OCI-LY7 (cell line): Measurements from ENCODE around the gene PRDM12. TPM values are rescaled to one million over a fixed set of nuclear protein-coding genes. Genes with fewer than 3 reads are reported as not detected.
"Not testable (repeated sequence)": the region's sequence is repeated elsewhere in the genome, so short reads cannot be mapped to it uniquely, and the experiment has no call there.

Experiments
- BruUV-seq: library from RNA; stranded (reverse); fragments of 400-500 nt; replicated peaks from 2 replicates; lab custom pipeline; 2021; lab: Mats Ljungman, UMichigan
- CTCF ChIA-PET: fragments of 300-600 bp; sonication (Branson Sonifier 250); formaldehyde crosslinking; loops from one replicate; lab custom pipeline; 2022; ENCODE audit warnings: antibody characterized with exemption; ENCODE audit not compliant: unreplicated experiment; lab: Charles Lee
- POLR2A ChIA-PET: fragments of 300-600 bp; sonication (Branson Sonifier 250); formaldehyde crosslinking; loops from one replicate; lab custom pipeline; 2022; ENCODE audit warnings: antibody characterized with exemption; lab: Charles Lee
- DNase-seq: peaks from one replicate; pipeline ENCODE4 v3.0.0-alpha.2; 2015; ENCODE audit warnings: low spot score
- H2AFZ ChIP-seq: fragments of 200-600 bp; sonication (generic), shearing (Covaris generic); 2 replicates; pipeline ENCODE4 v1.6.1; 2014; ENCODE audit warnings: mild to moderate bottlenecking, antibody characterized with exemption, low read length, moderate library complexity
- H3K27ac ChIP-seq: fragments of 200-600 bp; sonication (generic); 2 replicates; pipeline ENCODE4 v1.5.1; 2014; ENCODE audit warnings: mixed run types, low read depth, mild to moderate bottlenecking, moderate library complexity, low read length, inconsistent platforms; ENCODE audit not compliant: poor library complexity, severe bottlenecking
- H3K36me3 ChIP-seq: fragments of 200-600 bp; sonication (generic); 2 replicates; pipeline ENCODE4 v1.6.1; 2014; ENCODE audit warnings: mild to moderate bottlenecking, antibody characterized with exemption, low read length, moderate library complexity, mixed read lengths; ENCODE audit not compliant: insufficient read depth
- H3K4me1 ChIP-seq: fragments of 200-600 bp; sonication (generic); 2 replicates; pipeline ENCODE4 v1.5.1; 2014; ENCODE audit warnings: mild to moderate bottlenecking, low read length; ENCODE audit not compliant: insufficient read depth, poor library complexity, severe bottlenecking
- H3K4me2 ChIP-seq: fragments of 200-600 bp; sonication (generic); 2 replicates; pipeline ENCODE4 v1.6.1; 2014; ENCODE audit warnings: mild to moderate bottlenecking, low read length
- H3K4me3 ChIP-seq: fragments of 200-600 bp; sonication (generic); 2 replicates; pipeline ENCODE4 v1.5.1; 2014; ENCODE audit warnings: mild to moderate bottlenecking, low read depth, low read length; ENCODE audit not compliant: poor library complexity, severe bottlenecking
- H3K79me2 ChIP-seq: fragments of 200-600 bp; sonication (generic); 2 replicates; pipeline ENCODE4 v1.6.1; 2016; ENCODE audit warnings: low read depth, mild to moderate bottlenecking, low read length, moderate library complexity, mixed read lengths; ENCODE audit not compliant: insufficient read depth
- H3K9me2 ChIP-seq: fragments of 200-600 bp; sonication (generic); 2 replicates; pipeline ENCODE4 v1.6.1; 2016; ENCODE audit warnings: mild to moderate bottlenecking, low read length, mixed read lengths; ENCODE audit not compliant: insufficient read depth
- H3K9me3 ChIP-seq: fragments of 200-600 bp; sonication (generic); 2 replicates; pipeline ENCODE4 v1.6.1; 2014; ENCODE audit warnings: mild to moderate bottlenecking, mixed run types, low read length, mixed read lengths
- H4K20me1 ChIP-seq: fragments of 200-600 bp; sonication (generic); 2 replicates; pipeline ENCODE4 v1.6.1; 2014; ENCODE audit warnings: mild to moderate bottlenecking, antibody characterized with exemption, low read length, moderate library complexity, mixed read lengths; ENCODE audit not compliant: insufficient read depth
- CTCF ChIP-seq: fragments of 200-600 bp; sonication (generic); conservative IDR thresholded peaks from 2 replicates; pipeline ENCODE4 v1.5.1; 2014; ENCODE audit warnings: mild to moderate bottlenecking, antibody characterized with exemption, low read length, moderate library complexity, mixed read lengths
- EZH2phosphoT487 ChIP-seq: fragments of 200-600 bp; sonication (generic); IDR thresholded peaks from 2 replicates; pipeline ENCODE4 v1.6.1; 2018; ENCODE audit warnings: low read depth, borderline replicate concordance, mild to moderate bottlenecking, mixed run types, antibody characterized with exemption, low read length, moderate library complexity, mixed read lengths
- intact Hi-C: fragments of 100-400 bp; cut with micrococcal nuclease; formaldehyde crosslinking; loops from one replicate; pipeline ENCODE4 v1.10.0; 2022; ENCODE audit not compliant: unreplicated experiment
- total RNA-seq, 2 experiments: library from RNA; depleted of rRNA in 1 of 2; stranded (reverse); fragments of >200 nt in 1 of 2; shearing (Covaris generic) in 1 of 2; gene quantifications; 2 replicates each; pipeline ENCODE4 v1.2.3, GENCODE V29; 2014 to 2022

Gene PRDM12
- total RNA-seq, 2 experiments from 2014 or later = 0.06 TPM; not detected in 1

GRCh38 chr9:130685104-130685503 is 20.7 kb downstream of the PRDM12 start:
- no peaks in the 10 kb centered on the region for H3K9me2 ChIP-seq
- CTCF ChIA-PET = no interaction called here
- no peaks in the 10 kb centered on the region for H4K20me1 ChIP-seq
- BruUV-seq = no TSS peak
- no peaks in the 10 kb centered on the region for H3K9me3 ChIP-seq
- H2AFZ ChIP-seq = no peak overlapping the region
- H3K4me2 ChIP-seq = no peak overlapping the region
- H3K27ac ChIP-seq = no peak overlapping the region
- no peaks in the 10 kb centered on the region for H3K36me3 ChIP-seq
- no peak overlapping the region for H3K4me3 ChIP-seq
- no peaks in the 10 kb centered on the region for H3K79me2 ChIP-seq
- TF ChIP-seq EZH2phosphoT487 (no peak), CTCF (no peak)
- intact Hi-C loops = no loop called here
- POLR2A ChIA-PET = no interaction called here
- no peak for DNase-seq
- H3K4me1 ChIP-seq = peaks cover 18% of the 10 kb centered on the region

GRCh38 chr9:130685945-130686344 is 21.6 kb downstream of the PRDM12 start:
- intact Hi-C loops, H3K4me3 ChIP-seq, CTCF ChIA-PET, H3K9me3 ChIP-seq, H3K79me2 ChIP-seq, DNase-seq, H3K36me3 ChIP-seq, BruUV-seq, H4K20me1 ChIP-seq, H3K27ac ChIP-seq, H2AFZ ChIP-seq, H3K4me2 ChIP-seq, H3K9me2 ChIP-seq: not testable (repeated sequence)
- POLR2A ChIA-PET = interaction anchor here (0.7 kb wide), 2 partner anchors 140 to 1997 kb away, joined by 5 to 6 read pairs; no protein-coding TSS in a partner anchor
- H3K4me1 ChIP-seq = peaks cover 23% of the 10 kb centered on the region

GRCh38 chr9:130687615-130688014 is 23.2 kb downstream of the PRDM12 start:
- Histone ChIP-seq H2AFZ (no peak overlapping the region), H3K27ac (no peak overlapping the region), H3K4me3 (no peak overlapping the region), H3K9me2 (no peaks in the 10 kb centered on the region), H3K4me1 (peaks cover 14% of the 10 kb centered on the region), H3K36me3 (no peaks in the 10 kb centered on the region), H4K20me1 (no peaks in the 10 kb centered on the region), H3K9me3 (no peaks in the 10 kb centered on the region), H3K4me2 (no peak overlapping the region), H3K79me2 (no peaks in the 10 kb centered on the region)
- no peak for DNase-seq
- no TSS peak for BruUV-seq
- intact Hi-C loops = no loop called here
- ChIA-PET POLR2A (no interaction called here), CTCF (no interaction called here)
- no peak for TF ChIP-seq CTCF
- no peak for TF ChIP-seq EZH2phosphoT487
